Measurements from ENCODE around the gene PDAP1. TPM values are rescaled to one million over a fixed set of nuclear protein-coding genes. Genes with fewer than 3 reads are reported as not detected.

PDAP1 gene
- total RNA-seq, 1 donor from 2014 or later, result 128 TPM

DNA sequence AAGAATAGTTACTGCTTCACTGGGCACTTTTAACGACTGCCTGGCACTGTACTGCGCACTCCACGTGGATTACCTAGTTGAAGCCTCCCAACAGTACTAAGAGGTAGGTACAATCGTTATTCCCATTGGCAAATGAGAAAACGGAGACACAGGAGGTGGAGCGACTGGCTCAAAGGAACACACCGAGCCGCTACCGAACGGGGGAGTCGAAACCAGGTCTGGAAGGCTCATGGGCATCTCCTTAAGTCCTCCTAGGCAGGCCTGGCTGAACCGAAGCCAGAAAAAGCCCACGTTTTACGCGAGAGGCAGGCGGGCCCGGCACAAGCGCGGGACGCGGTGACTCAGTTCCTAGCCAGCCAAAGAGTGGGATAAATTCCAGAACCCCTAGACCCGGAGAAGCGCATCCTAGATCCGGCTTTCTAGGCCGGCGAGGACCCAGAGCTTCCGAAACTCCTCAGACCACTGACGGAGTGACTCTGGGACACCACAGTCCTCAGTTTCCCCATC lies 472 bp downstream of the PDAP1 start:
- TF ChIP-seq, protein P1, sequence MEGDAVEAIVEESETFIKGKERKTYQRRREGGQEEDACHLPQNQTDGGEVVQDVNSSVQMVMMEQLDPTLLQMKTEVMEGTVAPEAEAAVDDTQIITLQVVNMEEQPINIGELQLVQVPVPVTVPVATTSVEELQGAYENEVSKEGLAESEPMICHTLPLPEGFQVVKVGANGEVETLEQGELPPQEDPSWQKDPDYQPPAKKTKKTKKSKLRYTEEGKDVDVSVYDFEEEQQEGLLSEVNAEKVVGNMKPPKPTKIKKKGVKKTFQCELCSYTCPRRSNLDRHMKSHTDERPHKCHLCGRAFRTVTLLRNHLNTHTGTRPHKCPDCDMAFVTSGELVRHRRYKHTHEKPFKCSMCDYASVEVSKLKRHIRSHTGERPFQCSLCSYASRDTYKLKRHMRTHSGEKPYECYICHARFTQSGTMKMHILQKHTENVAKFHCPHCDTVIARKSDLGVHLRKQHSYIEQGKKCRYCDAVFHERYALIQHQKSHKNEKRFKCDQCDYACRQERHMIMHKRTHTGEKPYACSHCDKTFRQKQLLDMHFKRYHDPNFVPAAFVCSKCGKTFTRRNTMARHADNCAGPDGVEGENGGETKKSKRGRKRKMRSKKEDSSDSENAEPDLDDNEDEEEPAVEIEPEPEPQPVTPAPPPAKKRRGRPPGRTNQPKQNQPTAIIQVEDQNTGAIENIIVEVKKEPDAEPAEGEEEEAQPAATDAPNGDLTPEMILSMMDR (IDR thresholded peaks at IDR 0.05; ENCODE audit: unreplicated experiment), result no peak
- DNase-seq (ENCODE audit: low spot score, unreplicated experiment), result no peak
- Mint-ChIP-seq H3K9me3 (ENCODE audit: low read depth) (no peaks in the 10 kb centered on the region), H3K4me3 (ENCODE audit: low read depth) (peak overlapping the region; percentile 93), H3K27me3 (no peaks in the 10 kb centered on the region), H3K4me1 (ENCODE audit: low read depth) (peaks cover 27% of the 10 kb centered on the region), H3K27ac (peak overlapping the region; percentile 100), H3K36me3 (ENCODE audit: insufficient read depth) (peaks cover 19% of the 10 kb centered on the region)

GRCh38 chr7:99406557-99406956 lies 1.8 kb downstream of the PDAP1 start:
- Mint-ChIP-seq H3K36me3 (ENCODE audit: insufficient read depth) (peaks cover 19% of the 10 kb centered on the region), H3K27me3 (no peaks in the 10 kb centered on the region), H3K4me3 (ENCODE audit: low read depth) (peak overlapping the region; percentile 93), H3K9me3 (ENCODE audit: low read depth) (no peaks in the 10 kb centered on the region), H3K4me1 (ENCODE audit: low read depth) (peaks cover 27% of the 10 kb centered on the region), H3K27ac (peak overlapping the region; percentile 52)
- TF ChIP-seq, protein P1 (IDR thresholded peaks at IDR 0.05; ENCODE audit: unreplicated experiment), result no peak
- no peak for DNase-seq (ENCODE audit: low spot score, unreplicated experiment)

- no peak overlapping the region for H3K27ac Mint-ChIP-seq
- peaks cover 21% of the 10 kb centered on the region for H3K36me3 Mint-ChIP-seq (ENCODE audit: insufficient read depth)
- no peak overlapping the region for H3K4me3 Mint-ChIP-seq (ENCODE audit: low read depth)
- TF ChIP-seq, protein P1 (IDR thresholded peaks at IDR 0.05; ENCODE audit: unreplicated experiment), result no peak
- H3K27me3 Mint-ChIP-seq, result no peaks in the 10 kb centered on the region
- H3K9me3 Mint-ChIP-seq (ENCODE audit: low read depth), result no peaks in the 10 kb centered on the region
- peaks cover 22% of the 10 kb centered on the region for H3K4me1 Mint-ChIP-seq (ENCODE audit: low read depth)
- no peak for DNase-seq (ENCODE audit: low spot score, unreplicated experiment)
These were observed 3.4 kb downstream of the PDAP1 start for GRCh38 chr7:99404977-99405320.

DNA sequence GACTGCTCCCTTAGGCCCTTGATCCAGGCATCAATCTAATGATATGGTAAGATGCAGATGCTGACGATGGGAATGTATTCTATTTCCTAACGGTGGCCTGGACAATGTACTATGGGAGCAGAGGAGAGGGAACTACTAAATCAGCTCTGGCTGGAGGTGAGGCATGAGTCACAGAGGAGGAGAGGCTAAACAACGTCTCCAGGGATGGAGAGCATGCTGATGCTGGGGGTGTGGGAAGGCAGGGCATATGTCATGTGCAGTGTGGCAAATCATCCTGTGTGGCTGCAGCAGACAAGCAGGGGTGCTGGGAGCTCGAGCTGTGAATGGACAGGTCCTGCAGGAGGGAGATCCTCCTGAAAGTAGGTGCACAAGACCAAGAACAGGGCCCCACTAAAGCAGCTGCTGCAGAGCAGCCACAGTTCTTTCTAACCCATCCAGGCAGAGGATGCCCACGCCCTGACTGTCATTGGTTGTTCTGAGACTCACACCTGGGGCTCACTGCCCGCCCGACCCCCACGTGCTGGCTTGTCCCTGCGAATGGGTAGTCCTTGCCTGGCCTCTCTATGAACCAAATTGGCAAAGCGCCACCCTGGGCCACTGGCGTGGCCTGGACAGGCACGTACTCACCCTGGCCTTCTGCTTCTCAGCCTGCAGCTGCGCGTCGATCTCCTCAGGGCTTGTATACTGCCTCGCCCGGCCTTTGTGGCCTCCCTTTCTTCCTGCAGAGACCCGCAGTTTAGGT lies 4.0 kb downstream of the PDAP1 start:
- H3K9me3 Mint-ChIP-seq (ENCODE audit: low read depth), result no peaks in the 10 kb centered on the region
- no peak for DNase-seq (ENCODE audit: low spot score, unreplicated experiment)
- peaks cover 21% of the 10 kb centered on the region for H3K36me3 Mint-ChIP-seq (ENCODE audit: insufficient read depth)
- H3K27ac Mint-ChIP-seq, result peak overlapping the region; percentile 48
- no peak overlapping the region for H3K4me3 Mint-ChIP-seq (ENCODE audit: low read depth)
- no peaks in the 10 kb centered on the region for H3K27me3 Mint-ChIP-seq
- peaks cover 19% of the 10 kb centered on the region for H3K4me1 Mint-ChIP-seq (ENCODE audit: low read depth)
- TF ChIP-seq, protein P1 (IDR thresholded peaks at IDR 0.05; ENCODE audit: unreplicated experiment), result no peak

GRCh38 chr7:99403764-99404163 lies 4.6 kb downstream of the PDAP1 start:
- H3K27ac Mint-ChIP-seq, result peak overlapping the region; percentile 48
- H3K36me3 Mint-ChIP-seq (ENCODE audit: insufficient read depth), result peaks cover 21% of the 10 kb centered on the region
- H3K4me3 Mint-ChIP-seq (ENCODE audit: low read depth), result no peak overlapping the region

More at GRCh38 chr7:99403764-99404163, 4.6 kb downstream of the PDAP1 start:
- no peak for DNase-seq (ENCODE audit: low spot score, unreplicated experiment)
- Mint-ChIP-seq H3K9me3 (ENCODE audit: low read depth) (no peaks in the 10 kb centered on the region), H3K4me1 (ENCODE audit: low read depth) (peaks cover 14% of the 10 kb centered on the region), H3K27me3 (no peaks in the 10 kb centered on the region)
- TF ChIP-seq, protein P1 (IDR thresholded peaks at IDR 0.05; ENCODE audit: unreplicated experiment), result no peak
